Brain pericyte (primary cell): ENCODE results near the gene MCTP2.

Experiments used
- DNase-seq: peaks from one replicate; pipeline ENCODE4 v3.0.0-alpha.2; 2012; ENCODE audit warnings: low read depth, low spot score

Gene MCTP2

DNA sequence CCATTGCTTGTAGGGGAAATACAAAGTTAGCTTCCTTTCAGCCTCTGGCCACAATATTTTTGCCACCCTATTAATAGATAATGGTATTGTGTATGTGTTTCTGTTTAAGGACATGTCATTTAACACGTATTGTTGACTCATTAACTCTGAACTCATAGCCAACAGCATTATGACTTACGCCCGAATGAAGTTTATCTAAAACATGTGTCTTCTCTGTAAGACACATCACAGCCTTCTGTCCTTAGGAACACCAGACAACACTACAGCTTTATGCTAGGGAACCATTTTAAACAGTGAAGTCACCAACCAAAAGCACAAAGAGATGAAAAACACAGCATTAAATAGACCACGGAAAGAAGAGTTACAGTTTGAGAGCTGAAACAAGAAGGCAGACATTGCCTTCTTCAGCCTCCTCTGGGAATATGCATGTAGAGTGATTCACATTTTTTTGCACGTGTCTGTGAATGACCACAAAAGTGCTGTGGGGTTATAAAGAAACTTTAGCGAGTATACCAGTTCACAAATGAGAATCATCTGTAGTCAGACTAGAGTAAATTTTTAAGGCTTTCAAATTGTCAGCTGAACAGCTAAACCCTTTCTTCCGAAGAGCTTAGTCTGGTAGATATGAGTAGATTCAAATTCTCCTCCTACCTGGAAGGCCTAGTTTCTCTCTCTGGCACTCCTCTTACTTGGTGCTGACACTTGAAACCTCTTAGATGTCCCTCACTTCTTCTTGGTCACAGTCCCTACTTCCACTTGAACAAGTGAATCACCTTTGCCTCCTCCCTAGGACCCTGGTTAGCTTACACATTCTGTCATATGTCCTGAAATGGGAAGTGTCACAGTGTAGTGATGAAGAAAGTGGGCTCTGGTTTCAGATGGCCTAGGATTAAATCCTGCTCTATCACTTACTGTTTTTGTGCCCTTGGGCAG is 32.2 kb downstream of the MCTP2 start:
- DNase-seq: no peak

DNA sequence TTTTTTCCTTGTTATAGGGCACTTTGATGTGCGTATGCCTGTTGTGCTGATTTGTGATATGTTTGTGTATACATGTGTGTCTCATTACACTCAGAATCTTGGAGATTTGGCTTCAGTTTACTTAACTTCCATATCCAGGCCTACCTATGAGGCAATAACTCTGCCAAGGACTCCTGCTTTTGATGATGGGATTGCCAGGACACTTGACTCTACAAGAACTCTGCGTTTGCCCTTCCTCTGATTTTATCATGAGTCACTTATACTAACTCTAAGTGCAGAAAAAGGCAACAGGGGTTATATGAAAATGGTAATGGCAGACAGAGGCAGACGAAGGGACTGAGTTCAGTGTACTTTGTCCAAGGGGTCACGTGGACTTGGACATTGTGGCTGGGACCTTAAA is 33.6 kb downstream of the MCTP2 start:
- no peak for DNase-seq

DNA sequence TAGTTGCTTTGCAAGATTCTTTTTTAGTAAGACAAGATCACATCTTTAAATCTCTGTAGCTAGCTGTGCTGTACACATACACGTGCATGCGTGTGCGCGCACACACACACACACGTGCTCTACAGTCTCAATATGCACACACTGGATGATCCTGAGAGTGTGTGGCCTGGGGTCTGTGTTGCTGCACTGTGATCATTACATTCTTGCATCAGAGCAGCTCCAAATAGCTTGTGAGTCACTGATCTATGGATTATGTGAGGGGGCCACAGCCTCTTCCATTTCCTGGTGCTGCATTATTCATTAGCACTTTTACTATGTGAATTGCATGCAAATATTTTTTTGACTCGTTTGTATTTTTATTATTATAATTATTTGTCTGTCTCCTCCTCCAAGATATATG is 34.6 kb downstream of the MCTP2 start:
- no peak for DNase-seq

DNA sequence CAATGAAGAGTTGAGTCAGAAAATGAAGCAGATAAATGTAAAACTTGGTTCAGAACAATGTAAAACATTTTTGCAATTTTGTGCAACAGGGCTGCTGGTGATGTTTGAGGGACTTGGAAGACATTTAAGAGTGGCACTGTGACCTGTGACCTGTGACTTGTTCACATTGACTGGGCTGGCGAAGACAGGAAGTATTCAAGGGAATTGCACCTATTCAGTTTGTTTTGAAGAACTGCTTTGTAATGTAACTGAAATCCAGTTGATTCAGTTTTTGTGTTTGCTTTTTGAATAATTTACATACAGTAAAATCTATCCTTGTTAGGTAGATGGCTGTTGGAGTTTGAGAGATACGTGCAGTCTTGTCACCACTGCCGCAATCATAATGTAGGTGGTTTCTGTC is 35.4 kb downstream of the MCTP2 start:
- no peak for DNase-seq

DNA sequence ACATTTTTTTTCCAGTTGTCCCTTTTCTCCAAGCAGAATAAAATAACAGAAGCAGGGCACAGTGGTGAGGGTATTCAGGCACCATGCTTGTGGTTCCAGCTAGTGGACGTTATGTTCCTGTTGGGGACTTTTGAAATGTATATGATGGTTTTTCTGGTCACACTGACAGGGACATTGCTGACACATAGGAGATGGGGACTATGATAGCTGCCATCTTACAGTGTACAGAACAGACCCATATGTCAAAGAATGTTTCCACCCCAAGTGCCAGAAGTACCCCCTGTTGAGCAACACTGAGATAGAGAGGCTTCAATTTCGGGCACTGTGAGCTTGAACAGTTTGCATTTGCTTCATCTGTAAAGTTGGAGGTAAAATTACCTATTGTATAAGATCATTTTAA is 38.6 kb downstream of the MCTP2 start:
- DNase-seq: no peak

DNA sequence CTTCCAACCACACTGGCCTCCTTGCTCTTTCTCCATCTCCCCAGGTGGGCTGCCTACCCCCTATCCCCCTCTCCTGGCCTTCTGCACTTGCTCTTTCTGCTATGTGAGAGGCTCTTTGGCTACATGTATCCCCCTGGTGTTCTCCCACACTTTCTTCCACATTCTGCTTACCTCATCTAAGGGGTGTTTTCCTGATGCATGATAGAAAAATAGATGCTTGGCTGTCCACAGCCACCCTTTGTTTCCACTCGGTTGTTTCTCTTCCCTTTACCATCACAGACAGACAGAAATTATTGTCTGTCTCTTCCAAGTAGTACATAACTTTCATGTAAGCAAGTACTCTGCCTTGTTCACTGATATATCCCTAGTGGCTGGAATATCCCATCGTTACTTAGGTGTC is 39.2 kb downstream of the MCTP2 start:
- DNase-seq: no peak

DNA sequence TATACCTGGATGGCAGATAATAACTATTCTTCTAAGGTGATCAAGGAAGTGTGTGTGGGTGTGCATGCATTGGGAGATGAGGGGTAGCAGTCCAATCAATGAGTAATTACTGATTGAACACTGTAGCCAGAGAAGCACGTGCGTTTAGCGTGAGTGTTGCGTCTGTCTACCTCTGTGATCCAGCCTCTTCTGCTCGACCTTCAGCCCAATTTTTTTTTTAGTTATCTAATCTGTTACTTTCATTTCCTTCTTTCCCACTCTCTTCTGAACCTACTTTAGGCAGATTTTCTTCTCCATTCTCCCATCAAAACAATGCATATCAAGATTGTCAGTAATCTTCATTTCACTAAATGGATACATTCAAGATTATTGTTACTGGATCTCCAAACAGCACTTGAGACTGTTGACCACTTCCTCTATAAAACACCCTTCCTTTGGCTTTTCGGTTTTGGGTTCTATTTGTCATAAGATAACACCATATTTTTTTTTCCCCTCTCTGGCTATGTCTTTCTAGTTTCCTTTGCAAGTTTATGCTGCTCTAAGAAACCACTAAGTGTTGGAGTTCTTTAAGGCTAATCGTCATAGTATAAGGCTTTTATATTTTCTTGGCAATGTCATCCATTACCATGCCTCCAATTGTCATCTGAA is 41.0 kb downstream of the MCTP2 start:
- DNase-seq: no peak

DNA sequence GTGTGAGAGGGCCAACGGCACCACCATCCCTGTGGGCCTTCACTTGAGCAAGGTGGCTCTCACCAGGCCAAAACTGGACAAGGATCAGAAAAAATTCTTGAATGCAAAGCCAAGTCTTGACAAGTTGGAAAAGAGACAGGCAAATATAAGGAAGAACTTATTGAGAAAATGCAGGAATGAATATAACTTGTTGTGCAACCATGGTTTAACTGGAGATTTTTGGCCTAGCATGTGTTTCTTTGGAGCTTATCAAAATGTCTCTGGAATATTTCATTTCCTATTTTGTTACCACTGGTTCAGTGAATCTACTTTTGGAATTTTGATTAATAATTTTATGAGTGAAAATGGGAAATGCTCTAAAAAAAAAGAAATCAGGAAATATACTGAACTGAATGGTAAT is 42.5 kb downstream of the MCTP2 start:
- DNase-seq: no peak

DNA sequence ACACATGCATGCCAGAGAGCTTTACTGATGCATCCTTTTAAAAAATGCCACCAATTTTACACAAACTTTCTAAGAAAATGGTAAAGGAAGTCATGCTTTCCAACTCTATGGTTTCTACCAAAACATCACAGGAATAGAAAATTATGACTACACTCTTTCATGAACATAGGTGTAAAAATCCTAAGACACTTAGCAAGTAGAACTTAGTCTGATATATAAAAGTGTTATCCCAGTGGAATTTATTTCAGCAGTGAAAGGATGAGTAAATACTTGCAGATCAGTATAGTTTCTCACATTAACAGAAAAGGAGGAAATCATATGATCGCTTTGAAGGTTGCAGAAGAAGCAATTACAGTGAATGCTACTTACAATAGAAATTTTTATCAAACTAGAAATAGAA is 43.4 kb downstream of the MCTP2 start:
- DNase-seq: no peak

DNA sequence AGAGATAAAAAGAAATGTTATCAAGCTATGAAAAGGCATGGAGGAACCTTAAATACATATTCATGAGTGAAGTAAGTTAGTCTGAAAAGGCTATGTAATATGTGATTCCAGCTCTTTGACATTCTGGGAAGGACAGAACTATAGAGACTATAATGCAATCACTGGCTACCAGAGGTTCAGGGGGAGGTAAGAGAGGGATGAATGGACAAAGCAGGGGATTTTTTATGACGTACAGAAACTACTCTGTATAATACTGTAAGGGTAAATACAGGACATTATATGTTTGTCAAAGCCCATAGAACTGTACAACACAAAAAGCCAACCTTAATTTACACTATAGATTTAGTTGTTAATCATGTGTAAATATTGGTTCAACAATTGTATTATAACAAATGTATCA is 46.1 kb downstream of the MCTP2 start:
- no peak for DNase-seq

DNA sequence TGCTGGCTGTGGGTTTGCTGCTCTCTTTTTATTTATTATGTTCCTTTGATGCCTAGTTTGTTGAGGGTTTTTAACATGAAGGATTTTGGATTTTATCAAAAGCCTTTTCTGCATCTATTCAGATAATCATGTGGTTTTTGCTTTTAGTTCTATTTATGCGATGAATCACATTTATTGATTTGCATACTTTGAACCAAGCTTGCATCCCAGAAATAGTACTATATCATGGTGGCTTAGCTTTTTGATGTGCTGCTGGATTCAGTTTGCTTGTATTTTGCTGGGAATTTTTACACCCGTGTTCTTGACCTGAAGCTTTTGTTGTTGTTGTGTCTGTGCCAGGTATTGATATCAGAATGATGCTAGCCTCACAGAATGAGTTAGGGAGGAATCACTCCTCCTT is 48.4 kb downstream of the MCTP2 start:
- no peak for DNase-seq

DNA sequence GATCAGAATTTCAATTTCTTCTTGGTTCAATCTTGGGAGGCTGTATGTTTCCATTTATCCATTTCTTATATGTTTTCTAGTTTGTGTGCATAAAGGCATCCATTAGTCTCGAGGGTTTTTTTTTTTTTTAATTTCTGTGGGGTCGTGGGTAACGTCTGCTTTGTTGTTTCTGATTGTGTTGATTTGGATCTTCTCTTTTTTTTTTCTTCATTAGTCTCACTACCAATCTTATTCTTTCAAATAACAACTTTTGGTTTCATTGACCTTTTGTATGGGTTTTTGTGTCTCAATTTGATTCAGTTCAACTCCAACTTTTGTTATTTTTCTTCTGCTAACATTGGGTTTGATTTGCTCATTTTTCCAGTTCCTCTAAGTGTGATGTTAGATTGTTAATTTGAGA is 48.9 kb downstream of the MCTP2 start:
- DNase-seq: no peak

DNA sequence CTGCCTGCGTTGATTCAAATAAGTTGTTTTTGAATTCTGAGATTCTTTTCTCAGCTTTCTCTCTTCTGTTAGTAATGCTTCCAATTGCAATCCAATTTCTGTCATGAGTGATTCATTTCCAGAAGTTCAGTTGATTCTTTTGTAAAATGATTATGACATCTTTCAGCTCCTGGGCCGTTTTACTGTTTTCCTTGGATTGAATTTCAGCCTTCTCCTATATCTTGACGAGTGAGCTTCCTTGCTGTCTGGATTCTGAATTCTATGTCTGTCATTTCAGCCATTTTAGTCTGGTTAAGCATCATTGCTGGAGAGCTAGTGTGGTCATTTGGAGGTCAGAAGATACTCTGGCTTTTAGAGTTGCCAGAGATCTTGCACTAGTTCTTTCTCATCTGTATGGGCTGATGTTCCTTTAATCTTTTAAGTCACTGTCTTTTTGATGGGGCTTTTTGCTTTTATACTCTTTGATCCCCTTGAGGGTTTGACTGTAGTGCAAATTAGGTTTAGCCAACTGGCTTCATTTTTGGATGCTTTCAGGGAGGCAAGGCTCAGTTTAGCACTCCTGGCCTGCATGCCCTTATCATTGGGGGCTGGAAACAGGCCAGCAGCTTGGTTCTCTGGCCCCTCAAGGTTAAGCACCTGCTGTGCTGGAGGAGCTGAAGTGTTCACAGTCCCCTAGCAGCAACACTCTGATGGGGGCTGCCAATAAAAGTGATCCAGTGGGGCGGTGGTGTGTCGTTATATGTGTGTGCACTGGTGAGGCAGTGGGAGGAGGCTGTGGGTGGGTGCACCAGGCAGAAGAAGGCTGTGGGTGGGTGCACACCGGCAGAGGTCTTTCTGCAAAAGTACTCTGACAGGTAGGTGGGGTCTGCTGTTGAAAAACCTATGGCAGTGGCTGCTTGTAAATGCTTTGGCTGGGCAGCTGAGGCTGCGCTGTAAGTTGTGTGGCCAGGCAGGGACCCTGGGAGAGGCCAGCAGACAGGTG is 51.2 kb downstream of the MCTP2 start:
- no peak for DNase-seq

DNA sequence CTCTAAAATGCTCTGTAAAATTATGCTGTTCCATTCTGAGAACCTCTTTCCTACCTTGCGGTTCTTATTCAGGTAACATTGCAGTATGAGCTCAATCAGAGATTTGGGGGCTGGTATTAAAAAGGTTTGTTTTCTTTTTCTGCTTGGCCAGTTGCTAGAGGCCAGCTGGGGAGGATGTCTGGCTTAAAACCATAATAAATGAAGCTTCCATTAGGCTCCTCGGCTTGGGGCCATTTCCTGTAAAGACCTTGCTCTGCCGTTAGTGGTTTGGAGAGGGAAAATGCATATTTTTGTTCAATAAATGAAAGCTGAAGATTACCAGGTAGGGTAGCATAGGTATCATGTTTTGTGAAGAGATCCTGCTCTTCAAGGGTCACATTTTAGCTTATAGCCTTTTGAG is 55.2 kb downstream of the MCTP2 start:
- no peak for DNase-seq

DNA sequence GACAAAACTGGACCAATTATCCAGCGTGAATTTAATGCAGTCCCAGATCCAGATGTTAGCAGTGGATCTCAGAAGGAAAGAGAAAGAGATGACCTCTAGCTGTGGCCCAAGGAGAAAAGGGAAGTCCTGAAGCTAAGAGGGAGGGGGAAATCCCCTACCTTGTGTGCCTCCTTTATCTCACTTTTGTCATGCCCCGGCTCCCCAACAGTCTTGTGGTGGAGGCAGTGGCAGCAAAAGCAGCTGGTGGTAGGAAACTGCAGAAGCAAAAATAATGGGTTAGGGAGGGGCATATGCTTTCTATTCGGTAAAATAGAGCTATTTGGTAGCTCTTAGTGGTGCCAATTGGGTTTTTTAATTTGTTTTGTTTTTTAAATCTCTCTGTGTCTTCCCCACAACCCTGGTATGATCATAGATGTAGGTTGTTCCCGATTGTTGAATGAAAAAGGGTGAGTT is 56.5 kb downstream of the MCTP2 start:
- DNase-seq: no peak

DNA sequence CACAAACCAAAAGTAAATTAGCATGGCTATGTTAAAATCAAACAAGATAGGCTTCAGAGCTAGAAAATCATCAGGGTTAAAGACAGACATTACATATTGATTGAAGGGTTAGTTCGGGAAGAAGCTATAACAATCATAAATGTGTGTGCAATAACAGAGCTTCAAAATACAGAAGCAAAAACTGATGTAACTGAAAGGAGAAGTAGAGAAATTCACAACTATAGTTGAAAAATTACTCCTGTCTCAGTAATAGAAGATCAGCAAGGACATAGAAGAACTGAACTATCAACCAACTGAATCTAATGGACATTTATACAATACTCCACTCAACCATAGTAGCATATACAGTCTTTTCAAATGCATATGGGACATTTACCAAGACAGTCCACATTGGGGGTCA is 59.4 kb downstream of the MCTP2 start:
- DNase-seq: no peak

DNA sequence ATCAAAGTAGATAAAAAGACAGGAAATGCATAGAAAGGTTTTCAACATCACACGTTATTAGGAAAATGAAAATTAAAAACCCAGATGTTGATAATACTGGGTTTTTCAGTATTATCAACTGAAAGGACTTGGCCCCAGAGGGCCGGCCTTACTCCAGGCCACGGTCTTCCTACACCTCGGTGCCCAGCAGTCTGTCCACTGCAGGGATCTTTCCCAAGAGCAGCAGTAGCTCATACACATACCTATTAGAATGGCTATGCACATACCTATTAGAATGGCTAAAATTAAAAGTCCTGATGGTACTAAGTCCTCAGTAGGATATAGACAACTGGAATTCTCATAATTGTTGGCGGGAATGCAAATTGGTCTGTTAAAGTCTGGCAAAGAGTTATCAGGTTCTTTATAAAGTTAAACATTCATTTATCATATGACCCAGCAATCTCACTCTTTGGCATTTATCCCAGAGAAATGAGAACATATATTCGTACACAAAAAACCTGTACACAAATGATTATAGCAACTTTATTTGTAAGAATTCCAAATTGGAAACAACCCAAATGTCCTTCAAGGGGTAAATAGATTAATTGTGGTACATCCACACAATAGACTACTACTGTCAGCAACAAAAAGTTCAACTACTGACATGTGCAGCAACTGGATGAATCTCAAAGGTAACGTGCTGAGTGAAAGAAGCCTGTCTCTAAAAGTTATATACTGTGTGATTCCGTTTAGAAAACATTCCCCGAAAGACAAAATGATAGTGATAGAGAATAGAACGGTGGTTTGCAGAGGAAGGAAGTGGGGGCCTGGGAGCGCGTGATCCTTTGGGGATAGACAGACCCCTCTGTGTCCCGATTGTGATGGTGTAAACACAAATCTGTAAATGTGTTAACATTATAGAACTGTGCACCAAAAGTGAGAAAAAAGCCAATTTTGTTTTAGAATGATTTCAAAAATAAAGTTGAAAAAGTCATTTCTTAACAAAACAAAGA is 62.3 kb downstream of the MCTP2 start:
- DNase-seq: no peak

DNA sequence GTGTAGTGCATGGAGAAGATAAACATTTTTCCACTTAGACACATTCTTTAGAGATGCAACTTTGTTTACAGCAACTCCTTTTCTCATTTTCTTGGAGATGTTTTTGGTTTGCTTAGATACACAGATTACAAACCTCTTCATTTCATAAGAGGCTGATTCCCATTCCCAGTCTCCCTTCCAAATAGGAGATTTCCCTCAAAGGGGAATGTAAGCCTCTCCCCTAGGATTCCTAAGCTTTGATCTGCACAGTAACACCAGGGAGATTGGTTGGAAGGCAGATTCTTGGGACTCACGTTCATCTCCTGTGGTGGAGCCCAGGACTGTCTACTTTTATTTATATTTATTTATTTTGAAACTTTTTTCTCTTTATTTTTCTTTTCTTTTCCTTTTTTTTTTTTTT is 63.2 kb downstream of the MCTP2 start:
- DNase-seq: no peak

DNA sequence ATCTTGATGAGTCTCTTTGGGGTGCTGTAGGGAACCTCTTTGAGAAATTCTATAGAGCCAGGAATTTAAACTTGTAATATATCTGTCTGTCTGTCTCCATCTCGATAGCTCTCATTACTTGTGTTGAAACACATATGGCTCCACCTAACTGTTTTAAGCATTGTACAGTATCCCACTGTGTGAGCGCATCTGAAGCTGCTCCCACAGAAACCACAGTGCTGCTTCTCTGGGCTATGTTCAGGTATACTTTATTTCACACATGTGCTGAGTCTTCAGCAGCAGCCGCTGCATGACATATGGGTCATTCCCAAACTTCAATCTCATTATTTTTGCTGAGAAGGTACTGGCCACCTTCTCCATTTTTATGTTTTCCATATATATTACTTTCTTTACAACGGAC is 63.9 kb downstream of the MCTP2 start:
- DNase-seq: no peak

DNA sequence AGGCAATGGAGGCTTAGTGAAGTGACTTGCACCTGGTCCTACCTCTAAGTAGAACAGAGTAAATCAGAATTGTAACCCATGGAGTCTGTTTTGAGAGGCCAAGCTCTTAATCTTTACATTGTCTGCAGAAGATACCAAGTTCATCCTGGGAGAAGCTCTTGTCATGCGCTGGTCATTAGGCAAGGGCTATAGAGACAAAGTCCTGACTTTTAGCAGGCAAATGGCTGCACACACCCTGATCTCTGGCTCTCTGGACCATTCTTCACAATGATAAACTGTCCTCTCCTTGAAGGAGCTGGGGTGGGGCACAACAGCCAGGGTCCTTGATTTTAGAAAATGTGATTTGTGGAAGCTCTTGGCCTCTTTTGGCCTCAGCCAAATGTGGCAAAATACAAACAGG is 65.4 kb downstream of the MCTP2 start:
- DNase-seq: no peak

DNA sequence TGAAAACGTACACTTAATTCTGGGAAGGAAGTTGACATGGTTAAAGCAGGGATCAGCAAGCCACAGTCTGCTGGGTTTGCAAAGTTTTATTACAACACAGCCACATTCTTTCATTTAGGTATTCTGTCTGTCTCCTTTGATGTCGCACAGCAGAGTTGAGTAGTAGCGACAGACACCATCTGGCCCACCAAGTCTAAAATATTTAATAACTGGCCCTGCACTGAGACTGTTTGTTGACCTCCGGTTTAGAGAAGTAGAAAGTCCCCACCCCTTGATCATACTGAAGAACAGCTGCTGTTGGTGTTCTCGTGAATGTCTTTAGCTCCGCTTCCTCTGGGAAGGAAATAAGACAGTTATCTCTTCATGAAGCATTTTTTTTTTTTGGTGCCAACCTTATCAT is 66.2 kb downstream of the MCTP2 start:
- DNase-seq: no peak
